DOHH2 (cell line): ENCODE measurements around the gene CDPF1.

ENCODE experiments used
- CTCF ChIP-seq: fragments of 200-600 bp; sonication (generic); IDR thresholded peaks from one replicate; pipeline ENCODE4 v1.5.1; 2014; ENCODE audit warnings: antibody characterized with exemption, mild to moderate bottlenecking, low read depth, low read length; ENCODE audit not compliant: poor library complexity, severe bottlenecking
- EZH2phosphoT487 ChIP-seq: fragments of 200-600 bp; sonication (generic); IDR thresholded peaks from 2 replicates; pipeline ENCODE4 v1.6.1; 2017; ENCODE audit warnings: borderline replicate concordance, mild to moderate bottlenecking, antibody characterized with exemption, low read length, moderate library complexity, mixed read lengths

GRCh38 chr22:46290843-46291785 lies 41.0 kb upstream of the CDPF1 start:
- TF ChIP-seq CTCF (no peak), EZH2phosphoT487 (no peak)
